GM23338 (cell line): ENCODE results near the gene ZNF217. TPM values are rescaled to one million over a fixed set of nuclear protein-coding genes. Genes with fewer than 3 reads are reported as not detected.

Source experiments
- ATAC-seq: fragments of 200-7000 bp; cut with Tn5 transposase; 3 replicates; pipeline ENCODE4 v1.9.1; 2020
- DNase-seq: peaks from one replicate; pipeline ENCODE4 v3.0.0-alpha.2; 2015; ENCODE audit warnings: low spot score
- H2AFZ ChIP-seq: fragments of 200-600 bp; sonication (generic); 2 replicates; pipeline ENCODE4 v1.8.0; 2016; ENCODE audit warnings: antibody characterized with exemption, mild to moderate bottlenecking, moderate library complexity
- H3F3A ChIP-seq: fragments of 200-600 bp; sonication (generic); replicated peaks from 2 replicates; pipeline ENCODE4 v1.8.0; 2017; ENCODE audit warnings: antibody characterized with exemption, mixed run types, low read depth
- H3K27ac ChIP-seq: fragments of 200-600 bp; sonication (generic); 2 replicates; pipeline ENCODE4 v1.6.1; 2016; ENCODE audit warnings: low read depth
- H3K27me3 ChIP-seq: fragments of 200-600 bp; sonication (generic); 2 replicates; pipeline ENCODE4 v1.8.0; 2016; ENCODE audit warnings: mild to moderate bottlenecking, mixed run types, moderate library complexity; ENCODE audit not compliant: insufficient read depth
- H3K36me3 ChIP-seq: fragments of 200-600 bp; sonication (generic); 2 replicates; pipeline ENCODE4 v1.8.0; 2016; ENCODE audit warnings: mild to moderate bottlenecking; ENCODE audit not compliant: insufficient read depth
- H3K4me1 ChIP-seq: fragments of 200-600 bp; sonication (generic); 2 replicates; pipeline ENCODE4 v1.8.0; 2016; ENCODE audit warnings: mild to moderate bottlenecking, moderate library complexity; ENCODE audit not compliant: insufficient read depth
- H3K4me2 ChIP-seq: fragments of 200-600 bp; sonication (generic); 2 replicates; pipeline ENCODE4 v1.7.1; 2017; ENCODE audit warnings: mixed run types
- H3K4me3 ChIP-seq: fragments of 200-600 bp; sonication (generic); 2 replicates; pipeline ENCODE4 v1.6.1; 2016; ENCODE audit warnings: mixed run types
- H3K79me2 ChIP-seq: fragments of 200-600 bp; sonication (generic); replicated peaks from 2 replicates; pipeline ENCODE4 v1.8.0; 2017; ENCODE audit warnings: mild to moderate bottlenecking; ENCODE audit not compliant: insufficient read depth
- H3K9me2 ChIP-seq: fragments of 200-600 bp; sonication (generic); 2 replicates; pipeline ENCODE4 v1.8.0; 2017; ENCODE audit not compliant: insufficient read depth
- H4K20me1 ChIP-seq: fragments of 200-600 bp; sonication (generic); replicated peaks from 2 replicates; pipeline ENCODE4 v1.8.0; 2017; ENCODE audit warnings: mild to moderate bottlenecking; ENCODE audit not compliant: insufficient read depth
- H3K27ac Mint-ChIP-seq: 2 replicates; pipeline ENCODE4 v1.8.0; 2020; ENCODE audit warnings: inconsistent platforms, mild to moderate bottlenecking, moderate library complexity, mixed read lengths
- H3K27me3 Mint-ChIP-seq: 3 replicates; pipeline ENCODE4 v1.8.0; 2022; ENCODE audit warnings: low read depth, mild to moderate bottlenecking, moderate library complexity, mixed read lengths, inconsistent platforms; ENCODE audit not compliant: insufficient read depth, poor library complexity
- H3K36me3 Mint-ChIP-seq: 3 replicates; pipeline ENCODE4 v1.8.0; 2021; ENCODE audit warnings: low read depth, mild to moderate bottlenecking, inconsistent platforms, moderate library complexity, mixed read lengths
- H3K4me1 Mint-ChIP-seq: 3 replicates; pipeline ENCODE4 v1.8.0; 2020; ENCODE audit warnings: mild to moderate bottlenecking, inconsistent platforms, mixed read lengths
- H3K4me3 Mint-ChIP-seq: 3 replicates; pipeline ENCODE4 v1.8.0; 2021; ENCODE audit warnings: moderate library complexity, mild to moderate bottlenecking, inconsistent platforms, mixed read lengths
- H3K9me3 Mint-ChIP-seq: 3 replicates; pipeline ENCODE4 v1.8.0; 2020; ENCODE audit warnings: moderate library complexity, mild to moderate bottlenecking, inconsistent platforms, mixed read lengths
- CREB1 ChIP-seq: fragments of 250-450 bp; sonication (Bioruptor Pico); IDR thresholded peaks from 2 replicates; pipeline ENCODE4 v1.5.0; 2020; ENCODE audit warnings: low read depth, mild to moderate bottlenecking, moderate library complexity
- CTCF ChIP-seq, 2 experiments: fragments of 200-600 bp in 1 of 2; sonication (generic) in 1 of 2; conservative IDR thresholded peaks; 2 replicates each; pipeline versions ENCODE4 v1.5.1 to v1.6.1; 2016 to 2017; ENCODE audit warnings: antibody characterized with exemption in 2 of 2, low read depth in 2 of 2, mild to moderate bottlenecking in 2 of 2, moderate library complexity in 1 of 2
- EZH2 ChIP-seq: fragments of 200-600 bp; sonication (generic); IDR thresholded peaks from one replicate; pipeline ENCODE4 v1.8.0; 2017; ENCODE audit warnings: antibody characterized with exemption, mild to moderate bottlenecking, low read depth; ENCODE audit not compliant: unreplicated experiment
- EZH2phosphoT487 ChIP-seq: fragments of 200-600 bp; sonication (generic); IDR thresholded peaks from one replicate; pipeline ENCODE4 v1.8.1; 2018; ENCODE audit warnings: antibody characterized with exemption; ENCODE audit not compliant: unreplicated experiment
- JUNB ChIP-seq: IDR thresholded peaks from one replicate; pipeline ENCODE4 v1.6.1; 2016; ENCODE audit warnings: antibody characterized with exemption; ENCODE audit not compliant: unreplicated experiment
- NANOG ChIP-seq: IDR thresholded peaks from 2 replicates; pipeline ENCODE4 v1.6.1; 2016; ENCODE audit warnings: antibody characterized with exemption, borderline replicate concordance
- POLR2AphosphoS5 ChIP-seq: IDR thresholded peaks from 2 replicates; pipeline ENCODE4 v1.6.1; 2016; ENCODE audit warnings: antibody characterized with exemption, low read depth
- REST ChIP-seq: IDR thresholded peaks from one replicate; pipeline ENCODE4 v1.6.1; 2018; ENCODE audit warnings: antibody characterized with exemption; ENCODE audit not compliant: unreplicated experiment
- ZNF114 ChIP-seq: fragments of 250-450 bp; sonication (Bioruptor Pico); IDR thresholded peaks from 2 replicates; pipeline ENCODE4 v1.5.0; 2020; ENCODE audit warnings: mild to moderate bottlenecking, moderate library complexity
- ZNF331 ChIP-seq: fragments of 250-450 bp; sonication (Bioruptor Pico); IDR thresholded peaks from 2 replicates; pipeline ENCODE4 v1.5.0; 2020; ENCODE audit warnings: low read depth, mild to moderate bottlenecking, moderate library complexity
- polyA plus RNA-seq: library from polyadenylated mRNA; unstranded; fragments of >200 nt; fragmentation: Nextera tagmentation; extraction: Ambion mirVana; gene quantifications from 2 replicates; pipeline ENCODE4 v1.2.1, GENCODE V29; 2016
- total RNA-seq: library from RNA; depleted of rRNA; stranded (reverse); fragments of >200 nt; shearing (Covaris generic); gene quantifications from 2 replicates; pipeline ENCODE4 v1.2.3, GENCODE V29; 2014
- TF ChIP-seq, protein P1 (sequence below): IDR thresholded peaks from 2 replicates; pipeline ENCODE4 v1.6.1; 2016; ENCODE audit warnings: antibody characterized with exemption

Gene ZNF217
- total and polyA plus RNA-seq, 2 experiments from 2014 or later, result 32.8 to 78.0 TPM

GRCh38 chr20:53602661-53603060 lies 9.0 kb upstream of the ZNF217 start (continued):
- TF ChIP-seq JUNB, result no peak
- TF ChIP-seq, protein P1, sequence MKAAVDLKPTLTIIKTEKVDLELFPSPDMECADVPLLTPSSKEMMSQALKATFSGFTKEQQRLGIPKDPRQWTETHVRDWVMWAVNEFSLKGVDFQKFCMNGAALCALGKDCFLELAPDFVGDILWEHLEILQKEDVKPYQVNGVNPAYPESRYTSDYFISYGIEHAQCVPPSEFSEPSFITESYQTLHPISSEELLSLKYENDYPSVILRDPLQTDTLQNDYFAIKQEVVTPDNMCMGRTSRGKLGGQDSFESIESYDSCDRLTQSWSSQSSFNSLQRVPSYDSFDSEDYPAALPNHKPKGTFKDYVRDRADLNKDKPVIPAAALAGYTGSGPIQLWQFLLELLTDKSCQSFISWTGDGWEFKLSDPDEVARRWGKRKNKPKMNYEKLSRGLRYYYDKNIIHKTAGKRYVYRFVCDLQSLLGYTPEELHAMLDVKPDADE, result no peak
- no peak for TF ChIP-seq POLR2AphosphoS5
- no peak for TF ChIP-seq REST
- no peak for TF ChIP-seq ZNF114 (CRISPR knock-in tag)
- no peak for TF ChIP-seq CTCF (conservative IDR thresholded peaks at IDR 0.05; ENCODE audit: low read depth in 2 of 2)
- TF ChIP-seq NANOG, result no peak
- no peak for TF ChIP-seq CREB1 (CRISPR knock-in tag)
- no peak for TF ChIP-seq EZH2phosphoT487
- TF ChIP-seq ZNF331 (CRISPR knock-in tag), result no peak
- no peak for TF ChIP-seq EZH2

DNA sequence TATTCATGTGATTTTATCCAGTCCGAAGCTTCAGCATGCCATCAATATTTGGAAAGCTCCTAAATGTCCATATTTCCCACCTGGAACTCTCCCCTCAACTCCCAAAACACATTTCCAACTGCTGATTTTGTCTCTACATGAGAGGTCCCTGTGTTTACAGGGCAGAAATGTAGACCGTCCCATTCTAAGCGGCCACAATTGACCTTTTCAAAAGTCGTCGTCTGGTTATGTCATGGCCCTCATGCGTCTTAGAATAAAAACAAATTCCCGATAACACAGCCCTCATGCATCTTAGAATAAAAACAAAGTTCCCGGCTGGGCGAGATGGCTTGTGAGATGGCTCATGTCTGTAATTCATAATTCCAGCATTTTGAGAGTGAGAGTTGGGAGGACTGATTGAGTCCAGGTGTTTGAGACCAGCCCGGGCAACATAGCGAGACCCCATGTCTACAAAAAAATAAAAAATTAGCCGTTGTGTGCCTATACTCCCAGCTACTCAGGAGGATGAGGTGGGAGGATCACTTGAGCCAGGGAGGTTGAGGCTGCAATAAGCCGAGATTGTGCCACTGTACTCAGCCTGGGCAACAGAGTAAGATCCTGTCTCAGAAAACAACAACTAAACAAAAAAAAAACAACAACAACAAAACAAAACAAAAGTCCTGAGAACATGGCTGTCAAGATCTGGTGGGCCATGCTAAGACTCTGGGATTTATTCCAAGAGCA lies 6.4 kb upstream of the ZNF217 start:
- 0 out of 2 replicates have a peak, but pooled peaks cover 4% of the 10 kb centered on the region for H3K9me2 ChIP-seq
- Mint-ChIP-seq H3K27me3 (peaks cover 5% of the 10 kb centered on the region), H3K27ac (no peak overlapping the region), H3K4me3 (no peak overlapping the region), H3K4me1 (peaks cover 44% of the 10 kb centered on the region), H3K36me3 (no peaks in the 10 kb centered on the region; the same call in 2 of the 3 replicates), H3K9me3 (no peaks in the 10 kb centered on the region)
- ATAC-seq (no peak), DNase-seq (no peak)
- H3K27ac ChIP-seq, result peak overlapping the region; percentile 57; the same call in 1 of the 2 replicates
- no peak overlapping the region for H3K4me2 ChIP-seq
- H3K27me3 ChIP-seq, result no peaks in the 10 kb centered on the region
- no peaks in the 10 kb centered on the region; the same call in 1 of the 2 replicates for H3F3A ChIP-seq
- H4K20me1 ChIP-seq, result no peaks in the 10 kb centered on the region
- no peak overlapping the region for H3K4me3 ChIP-seq
- H3K36me3 ChIP-seq, result no peaks in the 10 kb centered on the region
- TF ChIP-seq, protein P1, result no peak
- no peak for TF ChIP-seq CREB1 (CRISPR knock-in tag)
- peaks cover 46% of the 10 kb centered on the region for H3K4me1 ChIP-seq
- H2AFZ ChIP-seq, result peak overlapping the region; percentile 70; the same call in 1 of the 2 replicates
- no peaks in the 10 kb centered on the region for H3K79me2 ChIP-seq
